Fibroblast of gingiva (primary cell): ENCODE results near the gene OR2T6.
"Not testable (repeated sequence)": the region's sequence is repeated elsewhere in the genome, so short reads cannot be mapped to it uniquely, and the experiment has no call there.

Source experiments
- DNase-seq: peaks from one replicate; pipeline ENCODE4 v3.0.0-alpha.2; 2011; ENCODE audit warnings: low read depth

OR2T6 gene

DNA sequence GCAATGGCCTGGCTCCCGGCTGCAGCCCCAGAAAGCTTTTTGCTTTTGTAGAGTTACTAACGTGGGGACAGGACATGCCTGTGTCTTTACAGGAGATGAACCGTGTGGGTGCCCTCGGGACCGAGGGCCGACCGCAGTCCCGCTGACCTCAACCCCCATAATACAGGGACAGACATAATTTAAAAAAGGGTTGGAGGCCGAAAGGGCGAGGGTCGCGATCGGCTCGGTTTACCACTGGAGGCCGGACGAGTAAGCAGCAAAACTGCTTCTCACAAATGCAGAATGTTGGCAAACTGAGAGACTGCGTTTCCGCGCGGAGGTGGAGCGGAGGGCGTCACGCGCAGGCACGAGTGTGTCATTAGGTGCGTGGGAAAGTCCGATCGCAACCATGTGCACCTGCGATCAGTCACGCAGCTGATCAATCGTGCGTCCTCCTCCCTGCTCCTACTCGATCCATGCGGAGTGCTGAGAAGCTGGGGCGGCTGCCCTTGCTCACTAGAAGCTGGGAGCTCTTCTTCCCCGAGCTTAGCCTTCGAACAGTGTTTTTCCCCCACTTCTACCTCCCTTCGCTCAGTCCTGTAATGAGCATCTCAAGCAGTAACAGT lies 58.4 kb downstream of the OR2T6 start:
- DNase-seq, result not testable (repeated sequence)

DNA sequence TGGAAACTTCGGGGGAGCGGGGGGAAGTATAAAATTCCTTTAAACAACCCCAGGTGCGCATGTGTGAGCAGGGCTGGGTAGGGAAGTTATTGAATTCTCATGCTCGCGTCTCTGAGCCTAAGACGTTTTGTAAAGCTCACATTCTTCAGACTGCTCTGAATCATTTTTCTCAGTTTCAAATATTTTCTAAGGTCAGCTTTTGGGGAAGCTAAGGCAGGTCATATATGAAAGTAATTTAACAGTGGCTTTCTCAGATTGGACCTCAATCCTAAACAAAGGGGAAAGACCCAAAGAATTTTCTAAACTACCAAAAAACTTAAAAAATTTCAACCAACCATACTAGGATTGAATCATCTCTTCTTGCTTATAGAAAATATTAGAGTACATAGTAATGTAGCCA lies 59.4 kb downstream of the OR2T6 start:
- DNase-seq, result not testable (repeated sequence)

DNA sequence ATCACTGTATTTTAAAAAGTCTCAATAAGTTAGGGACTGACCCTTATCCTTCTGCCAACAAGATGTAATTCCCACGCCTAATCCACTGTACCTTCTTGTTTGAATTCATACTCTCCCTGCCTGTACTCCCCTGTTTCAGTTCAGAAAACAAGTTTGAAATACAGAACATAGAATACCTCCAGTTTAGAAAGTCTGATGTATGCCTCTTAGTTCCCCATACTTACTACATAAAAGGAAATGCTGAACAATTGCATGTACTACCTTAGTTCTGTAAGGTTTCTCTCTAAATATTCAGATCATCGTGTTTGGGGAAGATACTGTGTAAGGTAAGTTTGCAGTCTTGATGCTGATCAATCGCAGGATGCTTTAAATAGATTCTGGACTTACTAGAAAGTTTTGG lies 60.8 kb downstream of the OR2T6 start:
- DNase-seq, result not testable (repeated sequence)

DNA sequence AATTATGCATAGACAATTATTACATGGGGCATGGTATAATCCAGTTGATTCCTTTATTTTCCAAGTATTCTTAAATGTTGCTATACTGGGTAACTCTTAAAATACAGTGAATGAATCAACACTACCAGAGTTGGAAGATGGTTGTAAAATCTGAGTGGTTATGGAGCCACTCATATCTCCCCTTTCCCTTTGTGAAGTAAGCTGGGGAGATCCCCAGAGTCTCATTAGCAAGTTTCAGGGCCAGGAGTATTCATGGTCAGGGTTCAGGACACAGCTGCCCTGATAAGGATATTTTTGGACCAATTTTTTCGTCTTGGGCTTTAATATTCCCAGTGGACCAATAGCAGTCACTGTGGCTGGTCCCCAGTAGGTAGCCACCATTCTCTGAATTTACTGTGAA lies 63.1 kb downstream of the OR2T6 start:
- not testable (repeated sequence) for DNase-seq

DNA sequence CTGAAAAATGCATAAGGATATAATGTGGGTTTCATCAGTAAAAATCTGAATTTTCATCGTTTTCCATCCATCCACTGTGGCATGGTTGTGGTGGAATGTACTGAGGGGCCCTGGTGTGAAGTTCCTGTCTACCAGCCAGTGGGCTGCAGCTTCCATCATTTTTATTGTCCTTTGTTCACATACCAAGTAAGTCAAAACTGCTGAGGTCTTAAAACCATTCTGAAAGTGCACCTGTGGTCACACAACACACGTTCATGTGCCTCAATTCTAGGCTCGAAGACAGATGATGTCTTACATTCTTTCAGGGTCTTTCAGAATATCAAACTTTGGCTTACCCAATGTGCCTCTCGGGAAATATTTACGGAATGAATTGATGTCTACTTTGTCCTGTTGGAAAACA lies 63.7 kb downstream of the OR2T6 start:
- not testable (repeated sequence) for DNase-seq
